HepG2 (cell line): ENCODE data around the gene ARSJ. TPM values are rescaled to one million over a fixed set of nuclear protein-coding genes. Genes with fewer than 3 reads are reported as not detected.

Experiments used
- ATAC-seq: fragments of 200-7000 bp; cut with Tn5 transposase; 3 replicates; pipeline ENCODE4 v1.9.1; 2020; ENCODE audit warnings: mild to moderate bottlenecking, moderate library complexity
- BruUV-seq: library from RNA; stranded (reverse); fragments of 400-500 nt; replicated peaks from 2 replicates; lab custom pipeline; 2021; lab: Mats Ljungman, UMichigan
- CTCF ChIA-PET: fragments of 300-600 bp; formaldehyde crosslinking; extraction: SDS; loops from one replicate; lab custom pipeline; 2021; ENCODE audit warnings: low total read pairs, inconsistent platforms, low intra/inter-chr PET ratio; lab: Yijun Ruan, JAX
- POLR2A ChIA-PET: fragments of 350-600 bp; sonication (Branson Sonifier 250); formaldehyde crosslinking; loops from one replicate; lab custom pipeline; 2020; ENCODE audit warnings: antibody characterized with exemption, inconsistent platforms; lab: Yijun Ruan, JAX
- DNase-seq: peaks from one replicate; pipeline ENCODE4 v3.0.0-alpha.2; 2015; ENCODE audit warnings: low spot score
- FAIRE-seq: peaks from 3 replicates; lab custom pipeline; 2011; peaks lifted over from hg19 to GRCh38; lab: Jason Lieb, UNC
- H2AFZ ChIP-seq: one replicate; pipeline ENCODE4 v1.6.1; 2011; ENCODE audit warnings: low read length, inconsistent platforms
- H3K27ac ChIP-seq: fragments of 300-600 bp; 3 replicates; pipeline ENCODE4 v1.8.0; 2011; ENCODE audit warnings: mixed run types, mild to moderate bottlenecking, mixed read lengths, low read length, inconsistent platforms; ENCODE audit not compliant: insufficient read depth; ENCODE audit errors: extremely low read length
- H3K27me3 ChIP-seq, 2 experiments: fragments of 200-600 bp in 1 of 2; 2 replicates in 1 of 2; 3 replicates in 1 of 2; pipeline versions ENCODE4 v1.6.0 to v1.8.0; 2011; ENCODE audit warnings: low read length in 2 of 2, mild to moderate bottlenecking in 2 of 2, moderate library complexity in 2 of 2, inconsistent platforms in 1 of 2; ENCODE audit not compliant: insufficient read depth in 2 of 2, control insufficient read depth in 1 of 2
- H3K36me3 ChIP-seq, 2 experiments: fragments of 200-600 bp in 1 of 2; replicated peaks in 1 of 2; 2 replicates in 1 of 2; 3 replicates in 1 of 2; pipeline versions ENCODE4 v1.5.1 to v1.8.0; 2011; ENCODE audit warnings: low read length in 2 of 2, inconsistent platforms in 1 of 2; ENCODE audit not compliant: insufficient read depth in 2 of 2, control insufficient read depth in 1 of 2
- H3K4me1 ChIP-seq: 2 replicates; pipeline ENCODE4 v1.5.1; 2012; ENCODE audit warnings: low read length, inconsistent platforms; ENCODE audit not compliant: insufficient read depth
- H3K4me2 ChIP-seq: 2 replicates; pipeline ENCODE4 v1.6.0; 2011; ENCODE audit warnings: low read depth, low read length, inconsistent platforms
- H3K4me3 ChIP-seq, 3 experiments: fragments of 200-600 bp in 1 of 3; sonication (generic), shearing (Covaris generic) in 1 of 3; replicated peaks in 1 of 3; 2 replicates each; pipeline ENCODE4 v1.5.1; 2011 to 2016; ENCODE audit warnings: low read length in 3 of 3, inconsistent platforms in 2 of 3, low read depth in 2 of 3, mild to moderate bottlenecking in 2 of 3, control low read depth in 1 of 3, mixed read lengths in 1 of 3; ENCODE audit not compliant: insufficient read depth in 1 of 3
- H3K79me2 ChIP-seq: one replicate; pipeline ENCODE4 v1.6.1; 2011; ENCODE audit warnings: low read length, inconsistent platforms; ENCODE audit not compliant: insufficient read depth
- H3K9ac ChIP-seq: 2 replicates; pipeline ENCODE4 v1.6.0; 2011; ENCODE audit warnings: mild to moderate bottlenecking, low read depth, low read length, inconsistent platforms; ENCODE audit not compliant: insufficient read depth
- H3K9me3 ChIP-seq: 2 replicates; pipeline ENCODE4 v1.5.1; 2012; ENCODE audit warnings: mild to moderate bottlenecking, low read length
- H4K20me1 ChIP-seq: 2 replicates; pipeline ENCODE4 v1.6.0; 2011; ENCODE audit warnings: inconsistent platforms, mild to moderate bottlenecking, low read length, moderate library complexity; ENCODE audit not compliant: insufficient read depth
- ASH2L ChIP-seq: fragments of 300-600, 200-600 bp; sonication (generic); IDR thresholded peaks from 2 replicates; pipeline ENCODE4 v1.7.0; 2017; ENCODE audit warnings: low read depth, mild to moderate bottlenecking, moderate library complexity, mixed read lengths, low read length; ENCODE audit not compliant: insufficient read length
- CBX1 ChIP-seq: IDR thresholded peaks from one replicate; pipeline ENCODE4 v1.6.1; 2016; ENCODE audit warnings: antibody characterized with exemption, low read depth
- KLF12 ChIP-seq: sonication (generic); formaldehyde crosslinking; IDR thresholded peaks from 2 replicates; pipeline ENCODE4 v1.4.0; 2020; ENCODE audit warnings: missing genetic modification reagents, borderline replicate concordance
- PHB2 ChIP-seq: fragments of 450-650 bp; IDR thresholded peaks from 2 replicates; pipeline ENCODE4 v1.6.1; 2018; ENCODE audit not compliant: partially characterized antibody
- POLR2A ChIP-seq, 2 experiments: IDR thresholded peaks; 2 replicates each; pipeline ENCODE4 v1.6.1; 2011; ENCODE audit warnings: low read depth in 2 of 2, low read length in 2 of 2, mild to moderate bottlenecking in 1 of 2, moderate library complexity in 1 of 2; ENCODE audit not compliant: insufficient read depth in 1 of 2
- PRMT3 ChIP-seq: sonication (generic); formaldehyde crosslinking; IDR thresholded peaks from 2 replicates; pipeline ENCODE4 v1.8.1; 2022; ENCODE audit warnings: low read depth, mild to moderate bottlenecking, moderate library complexity, missing genetic modification reagents, borderline replicate concordance
- ZNF235 ChIP-seq: sonication (generic); formaldehyde crosslinking; IDR thresholded peaks from 2 replicates; pipeline ENCODE4 v1.8.1; 2023; ENCODE audit warnings: mild to moderate bottlenecking, missing genetic modification reagents, borderline replicate concordance
- ZNF557 ChIP-seq: sonication (generic); formaldehyde crosslinking; IDR thresholded peaks from 2 replicates; pipeline ENCODE4 v1.4.0; 2020; ENCODE audit warnings: missing genetic modification reagents
- ZNF564 ChIP-seq: sonication (generic); formaldehyde crosslinking; IDR thresholded peaks from 2 replicates; pipeline ENCODE4 v1.8.1; 2023; ENCODE audit warnings: mild to moderate bottlenecking, missing genetic modification reagents
- ZNF781 ChIP-seq: sonication (generic); formaldehyde crosslinking; IDR thresholded peaks from 2 replicates; pipeline ENCODE4 v1.5.1; 2020; ENCODE audit warnings: borderline replicate concordance, mild to moderate bottlenecking, missing genetic modification reagents; ENCODE audit errors: not compliant biosample characterization
- ZNF883 ChIP-seq: sonication (generic); formaldehyde crosslinking; IDR thresholded peaks from 2 replicates; pipeline ENCODE4 v1.5.1; 2020; ENCODE audit warnings: mild to moderate bottlenecking, missing genetic modification reagents; ENCODE audit errors: not compliant biosample characterization
- WGBS: methylation state at CpG from one replicate; pipeline ENCODE4 v1.1.6; 2017; ENCODE audit warnings: low lambda C conversion rate; 5-methylcytosine and 5-hydroxymethylcytosine counted together
- in situ Hi-C: cut with HindIII; loops from 2 replicates; pipeline ENCODE4 v1.10.0; 2017; ENCODE audit warnings: low pct_unique_long_range_greater_than_20kb; ENCODE audit not compliant: extremely low pct_ligation_motif_present
- intact Hi-C: fragments of 100-400 bp; cut with micrococcal nuclease; formaldehyde crosslinking; loops from one replicate; pipeline ENCODE4 v1.10.0; 2022; ENCODE audit not compliant: unreplicated experiment
- polyA plus RNA-seq, 8 experiments: library from polyadenylated mRNA; depleted of rRNA in 3 of 8; stranded (reverse) in 7 of 8; unstranded in 1 of 8; fragments of >200 nt; fragmentation: Illumina TruSeq in 4 of 8; extraction: Trizol in 4 of 8; gene quantifications; 2 replicates each; pipeline versions ENCODE4 v1.2.1 to v1.2.3, GENCODE V29; 2011 to 2016; ENCODE audit warnings: low read depth in 4 of 8, missing spikeins in 1 of 8, mixed read lengths in 1 of 8; ENCODE audit not compliant: insufficient read depth in 1 of 8
- total RNA-seq, 5 experiments: library from RNA; depleted of rRNA; stranded (reverse); fragments of >200 nt; fragmentation: Illumina TruSeq; extraction: Trizol; gene quantifications; 2 replicates each; pipeline ENCODE4 v1.2.3, GENCODE V29; 2016; ENCODE audit warnings: low read depth in 1 of 5
- TF ChIP-seq, protein P1 (sequence below): sonication (generic); formaldehyde crosslinking; IDR thresholded peaks from 2 replicates; pipeline ENCODE4 v1.5.0; 2020; ENCODE audit warnings: mild to moderate bottlenecking, missing genetic modification reagents, borderline replicate concordance
- TF ChIP-seq, protein P2 (sequence below): sonication (generic); formaldehyde crosslinking; IDR thresholded peaks from 2 replicates; pipeline ENCODE4 v1.4.0; 2020; ENCODE audit warnings: mild to moderate bottlenecking, missing genetic modification reagents
- TF ChIP-seq, protein P3 (sequence below): sonication (generic); formaldehyde crosslinking; IDR thresholded peaks from 2 replicates; pipeline ENCODE4 v1.5.0; 2020; ENCODE audit warnings: mild to moderate bottlenecking, missing genetic modification reagents
- TF ChIP-seq, protein P4 (sequence below): sonication (generic); formaldehyde crosslinking; IDR thresholded peaks from 2 replicates; pipeline ENCODE4 v1.4.0; 2020; ENCODE audit warnings: missing genetic modification reagents, mild to moderate bottlenecking, borderline replicate concordance

ARSJ gene
- total and polyA plus RNA-seq, 2 of the 13 experiments (the other 11 are each of a cell fraction or from before 2014, with no cell fraction given), result not detected

DNA sequence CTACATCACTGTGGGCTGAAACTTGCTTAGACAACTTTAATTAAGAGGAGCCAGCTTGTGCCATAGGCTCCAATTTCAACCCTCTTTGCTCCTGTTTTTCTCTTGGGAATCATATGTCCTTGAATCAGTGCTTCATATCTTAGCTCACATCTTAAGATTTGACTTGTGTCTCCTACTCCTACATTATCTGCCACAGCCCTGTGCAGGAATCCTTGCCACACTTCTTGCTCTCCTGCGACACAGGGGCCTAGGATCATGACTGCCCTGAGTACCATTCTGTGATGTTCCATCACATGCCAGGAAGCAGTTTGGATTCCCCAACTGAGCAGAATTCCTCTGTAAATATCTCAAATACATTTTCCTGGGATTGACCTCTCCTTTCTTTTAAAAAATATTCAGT is 36.4 kb downstream of the ARSJ start:
- no peak for FAIRE-seq
- Histone ChIP-seq H2AFZ (no peak overlapping the region), H3K4me2 (no peak overlapping the region), H3K4me1 (no peaks in the 10 kb centered on the region), H3K9ac (no peak overlapping the region), H3K9me3 (no peaks in the 10 kb centered on the region), H4K20me1 (no peaks in the 10 kb centered on the region), H3K79me2 (no peaks in the 10 kb centered on the region), H3K27me3 (no peaks in the 10 kb centered on the region), H3K27ac (no peak overlapping the region), H3K4me3 (no peak overlapping the region), H3K36me3 (no peaks in the 10 kb centered on the region)
- ATAC-seq, result no peak
- no peak for DNase-seq
- no TSS peak for BruUV-seq
- POLR2A ChIA-PET, result no interaction called here
- 43% methylated on average over 1 of the region's 1 CpG for WGBS
- CTCF ChIA-PET, result no interaction called here
- intact Hi-C loops, result no loop called here
- in situ Hi-C loops, result no loop called here
- TF ChIP-seq ZNF781, result no peak
- no peak for TF ChIP-seq PHB2
- TF ChIP-seq, protein P1, sequence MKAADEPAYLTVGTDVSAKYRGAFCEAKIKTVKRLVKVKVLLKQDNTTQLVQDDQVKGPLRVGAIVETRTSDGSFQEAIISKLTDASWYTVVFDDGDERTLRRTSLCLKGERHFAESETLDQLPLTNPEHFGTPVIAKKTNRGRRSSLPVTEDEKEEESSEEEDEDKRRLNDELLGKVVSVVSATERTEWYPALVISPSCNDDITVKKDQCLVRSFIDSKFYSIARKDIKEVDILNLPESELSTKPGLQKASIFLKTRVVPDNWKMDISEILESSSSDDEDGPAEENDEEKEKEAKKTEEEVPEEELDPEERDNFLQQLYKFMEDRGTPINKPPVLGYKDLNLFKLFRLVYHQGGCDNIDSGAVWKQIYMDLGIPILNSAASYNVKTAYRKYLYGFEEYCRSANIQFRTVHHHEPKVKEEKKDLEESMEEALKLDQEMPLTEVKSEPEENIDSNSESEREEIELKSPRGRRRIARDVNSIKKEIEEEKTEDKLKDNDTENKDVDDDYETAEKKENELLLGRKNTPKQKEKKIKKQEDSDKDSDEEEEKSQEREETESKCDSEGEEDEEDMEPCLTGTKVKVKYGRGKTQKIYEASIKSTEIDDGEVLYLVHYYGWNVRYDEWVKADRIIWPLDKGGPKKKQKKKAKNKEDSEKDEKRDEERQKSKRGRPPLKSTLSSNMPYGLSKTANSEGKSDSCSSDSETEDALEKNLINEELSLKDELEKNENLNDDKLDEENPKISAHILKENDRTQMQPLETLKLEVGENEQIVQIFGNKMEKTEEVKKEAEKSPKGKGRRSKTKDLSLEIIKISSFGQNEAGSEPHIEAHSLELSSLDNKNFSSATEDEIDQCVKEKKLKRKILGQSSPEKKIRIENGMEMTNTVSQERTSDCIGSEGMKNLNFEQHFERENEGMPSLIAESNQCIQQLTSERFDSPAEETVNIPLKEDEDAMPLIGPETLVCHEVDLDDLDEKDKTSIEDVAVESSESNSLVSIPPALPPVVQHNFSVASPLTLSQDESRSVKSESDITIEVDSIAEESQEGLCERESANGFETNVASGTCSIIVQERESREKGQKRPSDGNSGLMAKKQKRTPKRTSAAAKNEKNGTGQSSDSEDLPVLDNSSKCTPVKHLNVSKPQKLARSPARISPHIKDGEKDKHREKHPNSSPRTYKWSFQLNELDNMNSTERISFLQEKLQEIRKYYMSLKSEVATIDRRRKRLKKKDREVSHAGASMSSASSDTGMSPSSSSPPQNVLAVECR, result no peak
- no peak for TF ChIP-seq ZNF557 (CRISPR knock-in tag)
- TF ChIP-seq ASH2L, result no peak
- TF ChIP-seq, protein P2, sequence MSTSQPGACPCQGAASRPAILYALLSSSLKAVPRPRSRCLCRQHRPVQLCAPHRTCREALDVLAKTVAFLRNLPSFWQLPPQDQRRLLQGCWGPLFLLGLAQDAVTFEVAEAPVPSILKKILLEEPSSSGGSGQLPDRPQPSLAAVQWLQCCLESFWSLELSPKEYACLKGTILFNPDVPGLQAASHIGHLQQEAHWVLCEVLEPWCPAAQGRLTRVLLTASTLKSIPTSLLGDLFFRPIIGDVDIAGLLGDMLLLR, result no peak
- no peak for TF ChIP-seq ZNF235 (CRISPR knock-in tag)
- TF ChIP-seq ZNF883, result no peak
- TF ChIP-seq, protein P3, sequence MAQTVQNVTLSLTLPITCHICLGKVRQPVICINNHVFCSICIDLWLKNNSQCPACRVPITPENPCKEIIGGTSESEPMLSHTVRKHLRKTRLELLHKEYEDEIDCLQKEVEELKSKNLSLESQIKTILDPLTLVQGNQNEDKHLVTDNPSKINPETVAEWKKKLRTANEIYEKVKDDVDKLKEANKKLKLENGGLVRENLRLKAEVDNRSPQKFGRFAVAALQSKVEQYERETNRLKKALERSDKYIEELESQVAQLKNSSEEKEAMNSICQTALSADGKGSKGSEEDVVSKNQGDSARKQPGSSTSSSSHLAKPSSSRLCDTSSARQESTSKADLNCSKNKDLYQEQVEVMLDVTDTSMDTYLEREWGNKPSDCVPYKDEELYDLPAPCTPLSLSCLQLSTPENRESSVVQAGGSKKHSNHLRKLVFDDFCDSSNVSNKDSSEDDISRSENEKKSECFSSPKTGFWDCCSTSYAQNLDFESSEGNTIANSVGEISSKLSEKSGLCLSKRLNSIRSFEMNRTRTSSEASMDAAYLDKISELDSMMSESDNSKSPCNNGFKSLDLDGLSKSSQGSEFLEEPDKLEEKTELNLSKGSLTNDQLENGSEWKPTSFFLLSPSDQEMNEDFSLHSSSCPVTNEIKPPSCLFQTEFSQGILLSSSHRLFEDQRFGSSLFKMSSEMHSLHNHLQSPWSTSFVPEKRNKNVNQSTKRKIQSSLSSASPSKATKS (CRISPR knock-in tag), result no peak
- TF ChIP-seq PRMT3, result no peak
- TF ChIP-seq, protein P4, sequence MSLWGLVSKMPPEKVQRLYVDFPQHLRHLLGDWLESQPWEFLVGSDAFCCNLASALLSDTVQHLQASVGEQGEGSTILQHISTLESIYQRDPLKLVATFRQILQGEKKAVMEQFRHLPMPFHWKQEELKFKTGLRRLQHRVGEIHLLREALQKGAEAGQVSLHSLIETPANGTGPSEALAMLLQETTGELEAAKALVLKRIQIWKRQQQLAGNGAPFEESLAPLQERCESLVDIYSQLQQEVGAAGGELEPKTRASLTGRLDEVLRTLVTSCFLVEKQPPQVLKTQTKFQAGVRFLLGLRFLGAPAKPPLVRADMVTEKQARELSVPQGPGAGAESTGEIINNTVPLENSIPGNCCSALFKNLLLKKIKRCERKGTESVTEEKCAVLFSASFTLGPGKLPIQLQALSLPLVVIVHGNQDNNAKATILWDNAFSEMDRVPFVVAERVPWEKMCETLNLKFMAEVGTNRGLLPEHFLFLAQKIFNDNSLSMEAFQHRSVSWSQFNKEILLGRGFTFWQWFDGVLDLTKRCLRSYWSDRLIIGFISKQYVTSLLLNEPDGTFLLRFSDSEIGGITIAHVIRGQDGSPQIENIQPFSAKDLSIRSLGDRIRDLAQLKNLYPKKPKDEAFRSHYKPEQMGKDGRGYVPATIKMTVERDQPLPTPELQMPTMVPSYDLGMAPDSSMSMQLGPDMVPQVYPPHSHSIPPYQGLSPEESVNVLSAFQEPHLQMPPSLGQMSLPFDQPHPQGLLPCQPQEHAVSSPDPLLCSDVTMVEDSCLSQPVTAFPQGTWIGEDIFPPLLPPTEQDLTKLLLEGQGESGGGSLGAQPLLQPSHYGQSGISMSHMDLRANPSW (CRISPR knock-in tag), result no peak
- TF ChIP-seq ZNF564 (CRISPR knock-in tag), result no peak
- no peak for TF ChIP-seq POLR2A (IDR thresholded peaks at IDR 0.05; ENCODE audit: insufficient read depth in 1 of 2, low read depth in 2 of 2, low read length in 2 of 2)
- TF ChIP-seq KLF12, result no peak
- no peak for TF ChIP-seq CBX1
